ENCODE results near the gene SF3B4.

DNA sequence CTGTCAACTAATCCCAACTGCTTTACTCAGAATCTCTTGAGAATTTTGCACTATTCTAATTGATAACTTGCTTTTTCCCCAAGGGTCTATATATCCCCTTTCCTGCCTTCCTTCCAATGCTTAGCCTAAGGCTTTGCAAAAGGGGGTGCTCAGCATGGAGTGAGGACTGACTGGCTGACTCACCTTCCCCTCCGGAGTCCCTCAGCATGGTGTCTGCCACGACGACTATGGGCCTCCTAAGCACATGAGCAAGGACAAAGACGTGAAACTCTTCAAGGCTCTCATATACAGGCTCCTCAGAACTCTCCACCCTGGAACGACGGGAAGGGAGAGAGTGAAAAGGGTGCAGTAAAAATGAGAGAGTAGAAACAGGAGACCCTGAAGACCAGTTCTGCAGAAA is 22.3 kb upstream of the SF3B4 start:
- no peak for TF ChIP-seq POLR2A (IDR thresholded peaks at IDR 0.05; ENCODE audit: insufficient read depth in 1 of 2, low read depth in 2 of 2, low read length in 2 of 2)
- TF ChIP-seq ZBTB7A (CRISPR knock-in tag; IDR thresholded peaks at IDR 0.05): no peak
- TF ChIP-seq HNRNPUL1 (IDR thresholded peaks at IDR 0.05; ENCODE audit: low read depth, low read length): no peak
- TF ChIP-seq JUNB (CRISPR knock-in tag; IDR thresholded peaks at IDR 0.05; ENCODE audit: borderline replicate concordance): no peak

All from HepG2 (cell line).